BLaER1 (cell line): ENCODE measurements around the gene LRRC55.

Experiments
- H3K27ac ChIP-seq: shearing (Covaris generic); formaldehyde crosslinking; 2 replicates; pipeline ENCODE4 v1.8.1; 2022
- H3K27me3 ChIP-seq: shearing (Covaris generic); formaldehyde crosslinking; 2 replicates; pipeline ENCODE4 v1.8.1; 2022
- H3K36me3 ChIP-seq: shearing (Covaris generic); formaldehyde crosslinking; 2 replicates; pipeline ENCODE4 v1.8.1; 2022
- H3K4me1 ChIP-seq: shearing (Covaris generic); formaldehyde crosslinking; 2 replicates; pipeline ENCODE4 v1.8.1; 2022
- H3K4me2 ChIP-seq: shearing (Covaris generic); formaldehyde crosslinking; 2 replicates; pipeline ENCODE4 v1.8.1; 2022
- H3K4me3 ChIP-seq: shearing (Covaris generic); formaldehyde crosslinking; 2 replicates; pipeline ENCODE4 v1.8.1; 2022
- H3K9ac ChIP-seq: shearing (Covaris generic); formaldehyde crosslinking; 2 replicates; pipeline ENCODE4 v1.8.1; 2022
- H3K9me3 ChIP-seq: shearing (Covaris generic); formaldehyde crosslinking; 2 replicates; pipeline ENCODE4 v1.8.1; 2022
- H4K20me1 ChIP-seq: shearing (Covaris generic); formaldehyde crosslinking; 2 replicates; pipeline ENCODE4 v1.8.1; 2022
- Cebpa-rat ChIP-seq: shearing (Covaris generic); IDR thresholded peaks from 2 replicates; pipeline ENCODE4 v1.8.1; 2022

The LRRC55 gene

GRCh38 chr11:57148621-57149020 lies 33.1 kb upstream of the LRRC55 start:
- Histone ChIP-seq H3K36me3 (no peaks in the 10 kb centered on the region), H4K20me1 (no peaks in the 10 kb centered on the region), H3K27ac (no peak overlapping the region), H3K9me3 (no peaks in the 10 kb centered on the region), H3K4me1 (no peaks in the 10 kb centered on the region), H3K9ac (no peak overlapping the region), H3K27me3 (no peaks in the 10 kb centered on the region), H3K4me2 (no peak overlapping the region), H3K4me3 (no peak overlapping the region)
- no peak for TF ChIP-seq Cebpa-rat

DNA sequence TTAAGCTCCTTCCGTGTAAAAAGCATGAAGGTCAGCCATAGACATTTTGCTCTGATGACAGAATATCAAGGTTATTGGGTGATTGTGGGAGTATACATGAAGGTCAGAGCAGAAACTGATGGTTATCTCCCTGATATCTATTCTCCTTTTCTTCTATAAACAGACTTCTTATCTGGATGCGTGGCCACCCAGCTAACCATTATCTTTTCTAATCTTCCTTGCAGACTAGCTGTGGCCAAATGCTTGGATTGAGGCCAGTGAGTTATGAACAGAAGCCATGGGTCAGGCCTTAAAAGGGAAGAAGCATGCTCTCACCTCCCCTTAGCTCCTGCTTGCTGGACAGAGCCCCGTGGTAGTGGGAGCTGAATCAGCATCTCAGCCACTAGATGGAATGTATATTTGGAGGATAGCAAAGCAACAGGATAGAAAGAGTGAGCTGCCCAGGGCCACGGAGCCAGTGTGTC lies 31.3 kb upstream of the LRRC55 start:
- Histone ChIP-seq H3K9ac (no peak overlapping the region), H3K4me2 (no peak overlapping the region), H3K4me3 (no peak overlapping the region), H3K27me3 (no peaks in the 10 kb centered on the region), H3K36me3 (no peaks in the 10 kb centered on the region), H4K20me1 (no peaks in the 10 kb centered on the region), H3K9me3 (no peaks in the 10 kb centered on the region), H3K27ac (no peak overlapping the region), H3K4me1 (peaks cover 4% of the 10 kb centered on the region)
- no peak for TF ChIP-seq Cebpa-rat

DNA sequence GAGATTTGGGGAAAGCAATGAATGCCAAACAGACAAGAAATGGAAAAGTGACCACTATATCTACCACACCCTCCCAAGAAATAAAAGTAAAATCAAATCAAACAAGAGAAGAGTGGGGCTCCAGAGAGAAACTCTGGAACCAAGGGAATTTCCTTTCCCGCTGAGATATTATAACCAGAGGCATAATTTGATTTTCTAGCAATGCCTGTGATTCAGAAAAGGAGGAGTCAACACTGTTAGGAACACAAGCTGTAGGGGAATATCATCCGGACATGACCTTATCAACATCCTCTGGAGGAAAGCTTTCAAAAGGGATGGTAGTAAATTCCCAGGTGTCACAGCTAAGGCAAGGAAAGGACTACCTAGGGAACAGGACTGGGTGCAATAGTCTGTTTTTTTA lies 29.6 kb upstream of the LRRC55 start:
- TF ChIP-seq Cebpa-rat: no peak
- H3K27ac ChIP-seq: no peak overlapping the region

DNA sequence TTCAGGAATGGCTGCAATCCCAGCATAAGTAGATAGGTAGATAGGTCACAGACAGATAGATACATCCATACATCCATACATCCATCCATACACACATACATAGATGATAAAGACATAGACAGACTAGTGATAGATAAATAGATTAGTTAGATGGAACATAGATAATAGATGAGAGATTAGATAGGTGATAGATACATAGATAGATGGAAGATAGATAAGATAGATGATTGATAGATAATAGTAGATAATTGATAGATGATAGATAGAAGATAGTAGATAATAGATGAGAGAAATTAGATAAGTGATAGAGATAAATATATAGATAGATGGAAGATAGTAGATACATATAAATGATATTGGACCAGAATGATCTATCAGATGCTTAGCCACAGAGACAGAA lies 28.3 kb upstream of the LRRC55 start:
- H3K4me2 ChIP-seq: no peak overlapping the region
- no peak for TF ChIP-seq Cebpa-rat
- H3K9ac ChIP-seq: no peak overlapping the region
- H3K27ac ChIP-seq: no peak overlapping the region
- H3K27me3 ChIP-seq: no peaks in the 10 kb centered on the region
- H3K9me3 ChIP-seq: no peaks in the 10 kb centered on the region
- H3K4me3 ChIP-seq: no peak overlapping the region
- no peaks in the 10 kb centered on the region for H4K20me1 ChIP-seq
- H3K36me3 ChIP-seq: no peaks in the 10 kb centered on the region
- H3K4me1 ChIP-seq: peaks cover 8% of the 10 kb centered on the region

More for the DNA sequence above, 29.6 kb upstream of the LRRC55 start:
- Histone ChIP-seq H4K20me1 (no peaks in the 10 kb centered on the region), H3K27me3 (no peaks in the 10 kb centered on the region), H3K36me3 (no peaks in the 10 kb centered on the region), H3K9me3 (no peaks in the 10 kb centered on the region), H3K4me3 (no peak overlapping the region), H3K9ac (no peak overlapping the region), H3K4me2 (no peak overlapping the region), H3K4me1 (peaks cover 8% of the 10 kb centered on the region)

DNA sequence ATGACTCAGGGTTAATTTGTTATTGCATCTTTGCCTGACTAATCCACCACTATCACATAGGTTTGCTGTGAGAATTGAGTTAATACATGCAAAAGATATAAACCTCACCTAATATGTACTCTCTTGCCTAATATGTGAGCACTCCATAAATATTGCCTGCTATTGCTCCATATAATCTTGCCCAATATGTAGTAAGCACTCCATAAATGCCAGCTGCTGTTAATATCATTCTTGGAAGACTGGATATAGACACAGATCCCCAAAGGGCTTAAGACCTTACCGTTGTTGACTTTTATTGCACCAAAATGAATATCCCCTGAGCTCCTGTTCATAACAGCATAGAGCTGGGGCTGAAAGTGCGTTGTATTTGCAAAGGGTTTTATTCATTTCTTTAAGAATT lies 27.0 kb upstream of the LRRC55 start:
- no peak overlapping the region for H3K4me3 ChIP-seq
- H3K9ac ChIP-seq: no peak overlapping the region
- no peaks in the 10 kb centered on the region for H3K36me3 ChIP-seq
- no peaks in the 10 kb centered on the region for H3K9me3 ChIP-seq
- peaks cover 8% of the 10 kb centered on the region for H3K4me1 ChIP-seq
- no peaks in the 10 kb centered on the region for H3K27me3 ChIP-seq
- no peak overlapping the region for H3K27ac ChIP-seq
- TF ChIP-seq Cebpa-rat: no peak
- H4K20me1 ChIP-seq: no peaks in the 10 kb centered on the region
- H3K4me2 ChIP-seq: no peak overlapping the region

DNA sequence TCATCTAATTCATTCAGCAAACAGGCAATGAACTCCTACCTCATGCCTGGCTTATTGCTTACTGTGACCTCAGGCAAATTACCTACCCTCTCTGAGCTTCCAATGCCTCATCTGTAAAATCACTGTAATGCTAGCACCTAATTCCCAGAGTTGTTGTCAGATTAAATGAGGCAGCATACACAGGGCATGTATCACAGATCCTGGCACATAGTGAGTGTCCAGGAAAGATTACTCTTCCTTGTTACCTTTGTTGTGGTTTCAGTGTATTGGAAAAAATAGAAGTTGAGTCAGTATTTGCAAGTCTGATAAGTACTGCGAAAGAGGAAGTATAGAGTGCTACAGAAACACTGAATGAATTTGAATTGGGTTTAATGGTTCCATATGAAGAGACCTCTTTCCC lies 26.4 kb upstream of the LRRC55 start:
- Histone ChIP-seq H3K27me3 (no peaks in the 10 kb centered on the region), H3K27ac (no peak overlapping the region), H3K4me2 (peak overlapping the region; percentile 31)

DNA sequence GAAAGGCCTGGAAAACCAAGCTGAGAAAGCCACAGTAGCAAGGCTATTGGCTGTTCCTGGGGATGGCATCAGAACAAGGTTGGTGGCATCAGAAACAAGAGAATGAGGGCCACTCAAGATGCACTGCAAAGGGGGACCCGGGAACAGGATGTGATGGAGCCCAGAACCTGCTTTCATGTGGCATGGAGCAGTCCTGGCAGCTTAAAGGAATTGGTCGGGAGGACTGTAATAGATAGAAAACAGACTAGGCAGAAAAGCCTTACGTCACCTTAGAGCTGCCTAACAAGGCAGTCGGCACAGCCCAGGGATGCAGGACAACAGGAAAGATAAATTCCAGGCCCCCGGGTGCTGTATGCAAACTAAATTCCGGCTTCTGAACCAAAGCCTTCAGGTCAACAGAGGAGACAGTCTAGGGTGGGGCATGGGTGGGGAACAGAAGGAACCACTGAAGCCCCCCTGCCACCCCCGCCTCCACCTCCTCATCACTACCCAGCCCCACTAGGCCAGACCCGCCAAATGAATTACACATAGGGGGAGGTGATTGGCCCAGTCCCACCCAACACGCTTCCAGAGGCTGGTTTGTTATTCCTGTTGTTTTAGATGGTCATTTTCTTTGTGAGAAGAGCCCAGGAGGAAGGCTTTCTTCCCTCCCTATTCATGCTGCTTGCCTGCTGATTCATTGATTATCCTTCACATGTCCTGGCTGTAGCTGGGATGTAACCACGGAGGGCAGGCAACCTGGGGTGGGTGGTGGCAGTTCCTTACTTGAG lies 25.7 kb upstream of the LRRC55 start:
- Histone ChIP-seq H3K4me1 (peaks cover 8% of the 10 kb centered on the region), H3K9me3 (no peaks in the 10 kb centered on the region), H3K27ac (no peak overlapping the region), H3K36me3 (no peaks in the 10 kb centered on the region), H3K4me2 (peak overlapping the region; percentile 31), H4K20me1 (no peaks in the 10 kb centered on the region), H3K4me3 (no peak overlapping the region), H3K9ac (no peak overlapping the region), H3K27me3 (no peaks in the 10 kb centered on the region)
- no peak for TF ChIP-seq Cebpa-rat

More for the DNA sequence above, 26.4 kb upstream of the LRRC55 start:
- no peaks in the 10 kb centered on the region for H3K9me3 ChIP-seq
- H3K4me1 ChIP-seq: peaks cover 8% of the 10 kb centered on the region
- no peaks in the 10 kb centered on the region for H3K36me3 ChIP-seq
- H3K4me3 ChIP-seq: no peak overlapping the region
- no peak overlapping the region for H3K9ac ChIP-seq
- no peak for TF ChIP-seq Cebpa-rat
- no peaks in the 10 kb centered on the region for H4K20me1 ChIP-seq

DNA sequence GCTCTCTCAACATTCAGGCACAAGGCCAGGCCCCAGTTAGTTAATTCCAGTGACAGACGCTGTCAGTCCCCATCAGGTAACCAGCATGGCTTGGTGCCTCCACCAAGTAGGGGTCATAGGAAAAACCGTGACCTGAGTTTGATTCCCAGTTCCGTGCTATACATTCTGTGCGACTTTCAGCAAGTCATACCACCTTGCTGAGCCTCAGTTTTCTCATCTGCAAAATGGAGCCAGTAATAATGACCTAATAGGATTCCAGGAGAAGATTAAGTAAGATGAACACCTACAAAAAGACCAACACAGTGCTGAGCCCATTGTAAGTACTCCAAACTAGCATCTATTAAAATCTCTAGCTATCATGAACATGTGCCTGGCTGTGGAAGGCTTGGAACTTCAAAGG lies 24.8 kb upstream of the LRRC55 start:
- Histone ChIP-seq H3K36me3 (no peaks in the 10 kb centered on the region), H3K9ac (no peak overlapping the region), H3K4me1 (peaks cover 8% of the 10 kb centered on the region), H3K9me3 (no peaks in the 10 kb centered on the region), H3K4me3 (no peak overlapping the region), H3K4me2 (no peak overlapping the region), H4K20me1 (no peaks in the 10 kb centered on the region), H3K27ac (no peak overlapping the region), H3K27me3 (no peaks in the 10 kb centered on the region)
- no peak for TF ChIP-seq Cebpa-rat

DNA sequence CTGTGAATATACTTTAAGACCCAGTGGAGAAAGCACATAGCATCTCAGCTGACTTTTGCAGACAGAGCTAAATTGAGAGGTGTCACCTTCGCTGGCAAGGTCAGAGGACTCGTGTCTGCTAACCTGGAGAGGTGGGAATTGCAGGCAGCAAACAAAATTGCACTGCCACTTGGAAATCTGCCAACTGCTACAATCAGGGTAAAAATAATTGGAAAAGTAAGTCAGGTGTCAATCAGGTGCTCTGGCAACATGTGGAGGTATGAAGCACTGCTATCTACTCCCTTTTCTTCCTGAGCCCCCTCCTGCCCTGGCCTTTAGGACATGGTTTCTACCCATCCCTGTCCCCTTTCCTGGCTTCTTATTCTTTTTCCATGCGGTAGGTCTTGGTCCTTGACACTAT lies 24.1 kb upstream of the LRRC55 start:
- no peak overlapping the region for H3K4me3 ChIP-seq
- TF ChIP-seq Cebpa-rat: no peak
- no peaks in the 10 kb centered on the region for H4K20me1 ChIP-seq
- H3K36me3 ChIP-seq: no peaks in the 10 kb centered on the region
- peaks cover 8% of the 10 kb centered on the region for H3K4me1 ChIP-seq
- no peak overlapping the region for H3K9ac ChIP-seq
- H3K27me3 ChIP-seq: no peaks in the 10 kb centered on the region
- no peaks in the 10 kb centered on the region for H3K9me3 ChIP-seq
- no peak overlapping the region for H3K27ac ChIP-seq
- H3K4me2 ChIP-seq: no peak overlapping the region

GRCh38 chr11:57158180-57158579 lies 23.6 kb upstream of the LRRC55 start:
- TF ChIP-seq Cebpa-rat: no peak
- no peaks in the 10 kb centered on the region for H3K9me3 ChIP-seq
- H3K4me3 ChIP-seq: no peak overlapping the region
- no peak overlapping the region for H3K27ac ChIP-seq
- no peaks in the 10 kb centered on the region for H3K36me3 ChIP-seq
- H3K4me2 ChIP-seq: no peak overlapping the region
- no peak overlapping the region for H3K9ac ChIP-seq
- peaks cover 8% of the 10 kb centered on the region for H3K4me1 ChIP-seq
- no peaks in the 10 kb centered on the region for H3K27me3 ChIP-seq
- H4K20me1 ChIP-seq: no peaks in the 10 kb centered on the region
